WTC11 (cell line): Measurements from ENCODE around the gene EPN3. TPM values are rescaled to one million over a fixed set of nuclear protein-coding genes. Genes with fewer than 3 reads are reported as not detected.

Source experiments
- ATAC-seq: fragments of 200-7000 bp; cut with Tn5 transposase; 2 replicates; pipeline ENCODE4 v1.10.0; 2021; ENCODE audit warnings: mild to moderate bottlenecking, moderate library complexity
- CTCF ChIA-PET: fragments of 300-600 bp; sonication (Branson Sonifier 250); formaldehyde crosslinking; loops from one replicate; lab custom pipeline; 2021; ENCODE audit warnings: antibody characterized with exemption; lab: Charles Lee
- POLR2A ChIA-PET: fragments of 350-600 bp; sonication (Branson Sonifier 250); formaldehyde crosslinking; loops from one replicate; lab custom pipeline; 2021; ENCODE audit warnings: antibody characterized with exemption; lab: Charles Lee
- DNase-seq: peaks from one replicate; pipeline ENCODE4 v3.0.0; 2021; ENCODE audit warnings: low spot score
- H3K27ac Mint-ChIP-seq: 2 replicates; pipeline ENCODE4 v1.8.0; 2021; ENCODE audit warnings: mixed read lengths
- H3K27me3 Mint-ChIP-seq: 2 replicates; pipeline ENCODE4 v1.8.0; 2021; ENCODE audit warnings: low read depth, mild to moderate bottlenecking, moderate library complexity, mixed read lengths
- H3K36me3 Mint-ChIP-seq: 2 replicates; pipeline ENCODE4 v1.8.0; 2021; ENCODE audit warnings: mixed read lengths
- H3K4me1 Mint-ChIP-seq: 2 replicates; pipeline ENCODE4 v1.8.0; 2022; ENCODE audit warnings: mixed read lengths
- H3K4me3 Mint-ChIP-seq: 2 replicates; pipeline ENCODE4 v1.8.0; 2021; ENCODE audit warnings: mild to moderate bottlenecking, moderate library complexity, mixed read lengths
- H3K9me3 Mint-ChIP-seq: 2 replicates; pipeline ENCODE4 v1.8.0; 2021; ENCODE audit warnings: mixed read lengths
- ATF6 ChIP-seq: sonication (generic); formaldehyde crosslinking; IDR thresholded peaks from 2 replicates; pipeline ENCODE4 v1.8.1; 2023; ENCODE audit warnings: mild to moderate bottlenecking, missing genetic modification reagents
- CREB1 ChIP-seq: sonication (generic); formaldehyde crosslinking; IDR thresholded peaks from 2 replicates; pipeline ENCODE4 v1.8.0; 2023; ENCODE audit warnings: mild to moderate bottlenecking, missing genetic modification reagents
- E2F4 ChIP-seq: sonication (generic); formaldehyde crosslinking; IDR thresholded peaks from 2 replicates; pipeline ENCODE4 v1.8.1; 2022; ENCODE audit warnings: low read depth, mild to moderate bottlenecking, moderate library complexity, missing genetic modification reagents, borderline replicate concordance
- EMX1 ChIP-seq: fragments of 250-450 bp; sonication (Bioruptor Pico); IDR thresholded peaks from 2 replicates; pipeline ENCODE4 v1.8.0; 2021; ENCODE audit warnings: mild to moderate bottlenecking
- FOXJ3 ChIP-seq: sonication (generic); formaldehyde crosslinking; IDR thresholded peaks from 2 replicates; pipeline ENCODE4 v1.9.0; 2021; ENCODE audit warnings: missing genetic modification reagents, mild to moderate bottlenecking, borderline replicate concordance
- FOXP4 ChIP-seq: sonication (generic); formaldehyde crosslinking; IDR thresholded peaks from 2 replicates; pipeline ENCODE4 v1.8.0; 2022; ENCODE audit warnings: mild to moderate bottlenecking, missing genetic modification reagents
- GTF2I ChIP-seq: fragments of 250-450 bp; sonication (Bioruptor Pico); conservative IDR thresholded peaks from 2 replicates; pipeline ENCODE4 v1.4.0; 2021; ENCODE audit warnings: mild to moderate bottlenecking
- IRF1 ChIP-seq: sonication (generic); formaldehyde crosslinking; IDR thresholded peaks from 2 replicates; pipeline ENCODE4 v1.8.0; 2023; ENCODE audit warnings: missing genetic modification reagents
- MAX ChIP-seq: sonication (generic); formaldehyde crosslinking; IDR thresholded peaks from 2 replicates; pipeline ENCODE4 v1.8.0; 2022; ENCODE audit warnings: mild to moderate bottlenecking, missing genetic modification reagents
- NFYB ChIP-seq: sonication (generic); formaldehyde crosslinking; conservative IDR thresholded peaks from 2 replicates; pipeline ENCODE4 v1.8.0; 2022; ENCODE audit warnings: low read depth, missing genetic modification reagents
- NR2C2 ChIP-seq: sonication (generic); formaldehyde crosslinking; IDR thresholded peaks from 2 replicates; pipeline ENCODE4 v1.8.0; 2022; ENCODE audit warnings: mild to moderate bottlenecking, missing genetic modification reagents
- PRDM15 ChIP-seq: sonication (generic); formaldehyde crosslinking; IDR thresholded peaks from 2 replicates; pipeline ENCODE4 v1.8.0; 2022; ENCODE audit warnings: missing genetic modification reagents
- PRRX2 ChIP-seq: fragments of 250-450 bp; sonication (Bioruptor Pico); IDR thresholded peaks from 2 replicates; pipeline ENCODE4 v1.8.0; 2021; ENCODE audit warnings: mild to moderate bottlenecking
- RORB ChIP-seq: fragments of 250-450 bp; sonication (Bioruptor Pico); IDR thresholded peaks from 2 replicates; pipeline ENCODE4 v1.9.0; 2021; ENCODE audit warnings: mild to moderate bottlenecking
- SMAD3 ChIP-seq: sonication (generic); formaldehyde crosslinking; IDR thresholded peaks from 2 replicates; pipeline ENCODE4 v1.8.0; 2022; ENCODE audit warnings: missing genetic modification reagents, mild to moderate bottlenecking, borderline replicate concordance
- SMAD4 ChIP-seq: sonication (generic); formaldehyde crosslinking; IDR thresholded peaks from 2 replicates; pipeline ENCODE4 v1.8.0; 2022; ENCODE audit warnings: mild to moderate bottlenecking, missing genetic modification reagents
- TP53 ChIP-seq: sonication (generic); formaldehyde crosslinking; IDR thresholded peaks from 2 replicates; pipeline ENCODE4 v1.8.1; 2023; ENCODE audit warnings: mild to moderate bottlenecking, missing genetic modification reagents
- ZNF121 ChIP-seq: sonication (generic); formaldehyde crosslinking; IDR thresholded peaks from 2 replicates; pipeline ENCODE4 v1.8.0; 2023; ENCODE audit warnings: missing genetic modification reagents
- ZNF232 ChIP-seq: sonication (generic); formaldehyde crosslinking; IDR thresholded peaks from 2 replicates; pipeline ENCODE4 v1.8.0; 2022; ENCODE audit warnings: mild to moderate bottlenecking, missing genetic modification reagents
- ZNF317 ChIP-seq: sonication (generic); formaldehyde crosslinking; IDR thresholded peaks from 2 replicates; pipeline ENCODE4 v1.8.1; 2023; ENCODE audit warnings: low read depth, mild to moderate bottlenecking, moderate library complexity, missing genetic modification reagents, borderline replicate concordance
- ZNF416 ChIP-seq: fragments of 250-450 bp; sonication (Bioruptor Pico); IDR thresholded peaks from 2 replicates; pipeline ENCODE4 v1.9.0; 2021; ENCODE audit warnings: mild to moderate bottlenecking, inconsistent platforms
- total RNA-seq: library from RNA; stranded (reverse); gene quantifications from 3 replicates; pipeline ENCODE4 v1.2.3, GENCODE V29; 2021

Gene EPN3
- total RNA-seq, 1 experiment from 2014 or later = 8.8 TPM

- TF ChIP-seq GTF2I (CRISPR knock-in tag) = no peak
- peak; percentile 86; the same call in 1 of the 2 replicates for TF ChIP-seq MAX (CRISPR knock-in tag)
- TF ChIP-seq RORB (CRISPR knock-in tag) = no peak
- peak; percentile 75; the same call in 1 of the 2 replicates for TF ChIP-seq FOXP4 (CRISPR knock-in tag)
These were observed 24.5 kb upstream of the EPN3 start, which contains the start of gene MYCBPAP (continued) for GRCh38 chr17:50507871-50508572.

GRCh38 chr17:50508573-50509460 is 23.7 kb upstream of the EPN3 start:
- peak overlapping the region; percentile 89 for H3K4me3 Mint-ChIP-seq
- H3K36me3 Mint-ChIP-seq = no peaks in the 10 kb centered on the region
- peak; percentile 11 for ATAC-seq
- no peaks in the 10 kb centered on the region for H3K9me3 Mint-ChIP-seq
- peaks cover 6% of the 10 kb centered on the region for H3K27me3 Mint-ChIP-seq
- TF ChIP-seq RORB (CRISPR knock-in tag) (no peak), ATF6 (CRISPR knock-in tag) (no peak), ZNF121 (0 out of 2 replicates have a peak, but pooled peaks have one; percentile 24), TP53 (CRISPR knock-in tag) (0 out of 2 replicates have a peak, but pooled peaks have one; percentile 23), ZNF317 (CRISPR knock-in tag) (no peak), SMAD4 (CRISPR knock-in tag) (no peak), E2F4 (CRISPR knock-in tag) (no peak)
- TF ChIP-seq, all 79 proteins: peak for 2
- ChIA-PET POLR2A (no interaction called here), CTCF (no interaction called here)
- no peak for DNase-seq
- Mint-ChIP-seq H3K4me1 (peaks cover 25% of the 10 kb centered on the region), H3K27ac (0 out of 2 replicates have a peak overlapping the region, but pooled peaks have one; percentile 4)

GRCh38 chr17:50511058-50511457 is 21.5 kb upstream of the EPN3 start:
- ChIA-PET CTCF (interaction anchor here (0.5 to 1.0 kb wide), 2 partner anchors 11 to 15 kb away, joined by 3 to 7 read pairs; no protein-coding TSS in a partner anchor), POLR2A (no interaction called here)
- DNase-seq = no peak
- H3K36me3 Mint-ChIP-seq = no peaks in the 10 kb centered on the region
- no peaks in the 10 kb centered on the region for H3K9me3 Mint-ChIP-seq
- peaks cover 9% of the 10 kb centered on the region for H3K27me3 Mint-ChIP-seq
- no peak overlapping the region for H3K4me3 Mint-ChIP-seq
- H3K4me1 Mint-ChIP-seq = peaks cover 32% of the 10 kb centered on the region
- no peak for ATAC-seq
- H3K27ac Mint-ChIP-seq = no peak overlapping the region
- TF ChIP-seq ZNF416 (CRISPR knock-in tag) (no peak), CREB1 (CRISPR knock-in tag) (no peak), PRDM15 (CRISPR knock-in tag) (no peak), EMX1 (CRISPR knock-in tag) (no peak), IRF1 (CRISPR knock-in tag) (no peak), ZNF232 (CRISPR knock-in tag) (no peak), FOXJ3 (no peak), NFYB (CRISPR knock-in tag) (no peak), ZNF121 (no peak), SMAD3 (CRISPR knock-in tag) (no peak), PRRX2 (CRISPR knock-in tag) (no peak), NR2C2 (no peak)
